Stimulated activated CD4-positive, alpha-beta T cell treated with anti-CD3 and anti-CD28 coated beads, TNF-alpha, amount 100 ng/mL, for 24 hours (primary cell): ENCODE results near the gene TAGLN3.
"Not testable (repeated sequence)": the region's sequence is repeated elsewhere in the genome, so short reads cannot be mapped to it uniquely, and the experiment has no call there.

Experiments
- DNase-seq, 3 experiments: peaks; one replicate each; pipeline ENCODE4 v3.0.0-alpha.2; 2020; ENCODE audit warnings: low read depth in 3 of 3

Gene TAGLN3

DNA sequence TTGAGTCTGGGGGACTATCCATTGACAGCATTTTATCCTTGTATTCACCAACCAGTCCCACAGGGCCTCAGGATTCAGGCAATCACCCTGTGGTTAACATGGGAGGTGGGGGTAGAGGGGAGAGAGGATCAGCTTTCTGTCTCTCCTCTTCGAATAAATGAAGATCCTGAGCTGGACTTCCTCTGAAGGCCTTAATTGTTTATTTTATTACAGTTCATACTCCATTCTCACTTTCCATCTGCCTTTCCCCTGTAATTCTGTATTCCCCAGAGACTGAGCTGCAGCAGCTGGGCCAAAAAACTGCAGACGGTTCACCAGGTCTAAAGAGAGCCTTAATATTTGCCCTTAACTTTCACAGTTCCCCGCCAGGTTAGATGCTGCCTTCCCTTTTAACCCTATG is 11.9 kb downstream of the TAGLN3 start:
- DNase-seq = no peak

GRCh38 chr3:112011376-112011940 is 12.7 kb downstream of the TAGLN3 start:
- no peak for DNase-seq

DNA sequence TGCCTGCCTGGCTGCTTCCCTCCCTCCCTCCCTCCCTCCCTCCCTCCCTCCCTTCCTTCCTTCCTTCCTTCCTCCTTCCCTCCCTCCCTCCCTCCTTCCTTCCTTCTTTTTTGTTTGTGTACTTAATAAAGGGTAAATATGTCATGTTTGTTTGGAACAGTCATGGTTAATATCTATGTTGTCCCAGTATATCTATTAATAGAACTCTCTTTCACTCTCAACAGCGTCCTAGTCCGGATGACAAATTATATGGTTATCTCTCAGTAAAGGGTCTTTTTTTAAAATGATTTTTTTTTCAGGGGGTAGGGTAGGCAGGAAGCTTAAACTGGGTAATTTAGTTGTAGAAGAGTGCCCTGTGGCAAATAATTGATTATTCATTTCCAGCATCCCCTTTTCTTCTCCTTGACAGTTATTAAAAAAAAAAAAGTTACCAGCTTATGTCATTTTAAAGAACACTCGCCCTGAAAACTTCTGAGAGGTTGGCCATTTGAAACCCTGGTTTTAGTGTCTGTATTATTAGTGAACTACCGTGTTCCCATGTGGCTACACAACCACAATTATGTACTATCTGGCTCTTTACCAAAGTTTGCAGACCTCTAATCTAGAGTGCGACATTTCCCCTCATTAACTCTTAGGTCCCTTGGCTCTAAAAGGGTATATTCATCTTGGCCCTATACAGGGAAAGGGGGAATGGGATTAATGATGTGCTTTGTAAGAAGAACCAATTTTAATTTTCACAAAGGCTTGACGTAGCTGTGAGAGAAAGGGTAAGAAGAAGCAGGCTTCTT is 13.7 kb downstream of the TAGLN3 start:
- no peak for DNase-seq

DNA sequence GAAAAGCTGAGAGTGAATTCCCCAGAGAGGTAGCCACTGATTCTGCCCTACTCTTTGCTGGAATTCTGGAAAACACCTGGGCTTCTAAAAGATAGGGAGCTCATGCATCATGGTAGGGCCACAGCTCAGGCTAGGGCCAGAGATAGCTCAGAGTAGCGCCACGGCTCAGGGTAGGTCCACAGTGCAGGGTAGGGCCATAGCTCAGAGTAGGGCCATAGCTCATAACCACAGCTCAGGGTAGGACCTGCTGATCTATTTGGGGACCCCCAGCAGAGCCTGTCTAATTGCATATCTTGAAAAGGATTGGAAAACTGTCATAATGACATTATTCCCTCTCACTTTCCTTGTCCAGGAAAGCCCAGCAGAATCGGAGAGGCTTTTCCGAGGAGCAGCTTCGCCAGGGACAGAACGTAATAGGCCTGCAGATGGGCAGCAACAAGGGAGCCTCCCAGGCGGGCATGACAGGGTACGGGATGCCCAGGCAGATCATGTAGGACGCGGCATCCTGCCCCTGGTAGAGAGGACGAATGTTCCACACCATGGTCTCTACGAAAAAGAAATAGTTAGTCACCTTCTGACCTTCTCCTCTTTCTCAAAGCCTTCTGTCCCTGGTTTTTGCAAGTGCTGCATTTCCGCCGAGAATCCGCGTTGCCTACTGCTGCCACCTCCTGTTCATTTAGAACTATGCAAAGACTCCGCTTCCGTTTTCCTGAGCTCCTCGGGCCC is 14.5 kb downstream of the TAGLN3 start:
- DNase-seq = peak; percentile 15 to 60 (median 26)

GRCh38 chr3:112013784-112014143 is 15.0 kb downstream of the TAGLN3 start:
- no peak for DNase-seq

- no peak for DNase-seq
Measured at GRCh38 chr3:112017091-112017490, 18.4 kb downstream of the TAGLN3 start.

- no peak for DNase-seq
Measured at GRCh38 chr3:112018712-112019111, 20.0 kb downstream of the TAGLN3 start.

DNA sequence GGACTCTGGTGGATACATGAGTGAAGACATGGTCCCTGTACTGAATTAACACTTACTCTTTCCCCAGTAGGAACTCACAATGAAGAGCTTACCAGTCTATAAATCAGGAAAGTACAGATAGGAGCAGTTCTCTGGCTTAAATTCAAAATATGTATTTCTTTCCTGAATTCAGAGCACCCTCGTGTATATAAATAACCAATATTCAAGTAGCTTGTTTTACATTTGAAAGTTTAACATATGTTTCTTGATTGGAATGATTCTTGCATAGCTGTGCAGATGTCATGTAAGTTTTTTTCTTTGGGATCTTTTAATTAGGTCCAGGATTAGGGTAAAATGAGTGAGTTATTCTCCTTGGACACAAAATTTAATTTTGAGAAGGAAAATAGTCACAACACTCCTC is 21.0 kb downstream of the TAGLN3 start:
- no peak for DNase-seq

GRCh38 chr3:112020674-112021085 is 22.0 kb downstream of the TAGLN3 start:
- no peak for DNase-seq

- DNase-seq = no peak
Measured at GRCh38 chr3:112027142-112027541, 28.4 kb downstream of the TAGLN3 start.

DNA sequence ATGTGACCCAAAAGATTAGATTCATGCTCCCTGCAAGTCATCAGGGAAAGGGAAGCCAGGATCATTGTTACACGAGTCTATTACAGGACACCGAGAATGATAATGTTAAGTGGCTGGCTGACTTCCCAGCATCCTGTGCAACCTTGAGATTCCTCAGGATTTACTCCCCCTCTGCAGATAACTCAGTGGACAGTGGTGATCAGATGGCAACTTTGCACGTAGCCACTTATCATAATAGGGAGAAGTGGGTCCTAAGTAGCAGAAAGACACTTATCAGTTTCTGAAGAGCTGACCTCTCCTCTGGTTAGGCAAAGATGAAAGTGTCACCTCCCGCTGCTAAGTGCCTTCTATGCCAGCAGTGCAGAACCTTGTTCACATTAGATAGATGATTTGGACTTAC is 29.1 kb downstream of the TAGLN3 start:
- no peak for DNase-seq

DNA sequence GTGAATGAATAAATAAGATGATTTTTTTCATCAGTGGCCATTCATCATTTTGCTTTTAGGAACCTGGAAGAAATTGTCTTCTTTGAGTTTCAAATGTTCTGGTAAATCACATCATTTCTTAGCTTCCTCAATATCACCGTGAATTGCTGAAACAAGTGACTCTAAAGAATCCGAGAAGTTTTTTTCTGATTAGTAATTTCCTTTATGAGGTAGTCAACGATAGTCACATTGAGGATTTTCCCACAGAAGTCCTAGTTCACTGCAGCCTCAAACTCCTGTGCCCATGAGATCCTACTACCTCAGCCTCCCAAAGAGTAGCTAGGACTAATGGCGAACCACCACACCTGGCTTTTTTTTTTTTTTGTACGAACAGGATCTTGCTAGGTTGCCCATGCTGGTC is 32.2 kb downstream of the TAGLN3 start:
- no peak for DNase-seq

DNA sequence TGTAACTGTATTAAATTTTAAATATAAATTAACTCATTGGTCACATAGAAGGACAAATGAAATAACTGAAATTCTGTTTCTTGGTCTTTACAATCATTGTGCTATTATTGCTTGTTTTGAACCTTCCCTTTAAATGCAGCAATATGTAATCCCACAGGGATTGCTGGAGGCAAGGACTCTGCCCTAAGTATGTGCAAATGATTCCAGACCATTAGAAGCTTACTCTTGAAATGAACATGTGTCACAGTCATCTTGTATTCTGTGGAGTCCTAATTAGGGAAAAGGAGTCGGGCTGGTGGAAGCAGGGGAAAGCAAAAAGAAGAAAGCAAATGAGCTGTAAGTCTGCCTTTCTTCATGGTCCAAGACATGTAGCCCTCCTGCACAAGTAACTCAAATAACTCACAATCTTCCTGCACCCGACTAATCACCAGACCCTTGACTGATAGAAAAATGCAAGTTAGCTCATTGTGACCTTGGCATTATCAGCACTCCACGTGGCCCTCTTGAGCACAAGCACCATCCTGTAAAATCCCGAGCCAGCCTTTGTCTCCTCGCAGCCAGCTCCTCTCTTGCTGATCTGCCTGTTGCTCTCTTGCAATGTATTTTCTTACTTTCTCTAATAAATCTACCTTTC is 33.5 kb downstream of the TAGLN3 start:
- no peak for DNase-seq

- DNase-seq = no peak
Measured at GRCh38 chr3:112034436-112034835, 35.7 kb downstream of the TAGLN3 start, which contains the start of gene TMPRSS7. Gene TMPRSS7, plus strand, starts transcription at chr3:112034736. Its CDS starts 110 bp downstream, at chr3:112034846.

DNA sequence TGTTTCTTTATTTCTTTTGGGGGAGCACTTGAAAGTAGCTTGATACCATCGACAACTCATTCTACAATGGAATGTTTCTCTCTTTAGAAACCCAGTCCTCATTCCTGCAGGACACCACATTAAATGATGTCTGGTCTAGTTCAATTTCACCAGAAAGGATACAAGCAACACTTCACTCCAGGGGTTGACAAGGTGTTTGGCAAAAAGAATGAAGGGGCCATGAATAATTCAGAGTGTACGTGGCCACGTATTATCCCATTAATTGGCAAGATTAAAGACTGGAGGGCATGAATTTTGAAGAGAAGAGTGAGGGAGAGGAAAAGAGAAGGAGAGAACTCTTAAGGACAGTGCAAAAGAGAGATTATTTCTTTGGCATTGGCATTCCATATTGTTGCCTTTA is 36.5 kb downstream of the TAGLN3 start:
- no peak for DNase-seq

GRCh38 chr3:112037194-112037593 is 38.5 kb downstream of the TAGLN3 start:
- not testable (repeated sequence) for DNase-seq

DNA sequence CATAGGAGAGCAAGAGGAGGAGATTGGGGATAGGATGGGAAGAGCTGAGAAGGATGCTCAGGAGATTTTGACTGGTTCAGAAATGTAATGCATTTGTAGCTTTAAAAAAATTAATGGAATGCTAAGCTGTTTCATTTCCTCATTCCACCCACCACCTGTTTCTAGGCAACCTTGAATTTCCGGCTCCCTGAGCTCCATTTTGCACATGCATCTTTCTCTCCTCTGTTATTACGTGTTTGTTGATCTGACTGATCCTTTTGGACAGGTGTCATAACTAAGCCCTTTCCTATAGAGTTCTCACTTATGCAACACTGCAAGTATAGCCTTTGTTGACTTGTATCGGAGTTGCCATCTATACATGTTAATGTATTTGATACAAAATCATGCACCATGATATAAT is 40.1 kb downstream of the TAGLN3 start:
- no peak for DNase-seq

DNA sequence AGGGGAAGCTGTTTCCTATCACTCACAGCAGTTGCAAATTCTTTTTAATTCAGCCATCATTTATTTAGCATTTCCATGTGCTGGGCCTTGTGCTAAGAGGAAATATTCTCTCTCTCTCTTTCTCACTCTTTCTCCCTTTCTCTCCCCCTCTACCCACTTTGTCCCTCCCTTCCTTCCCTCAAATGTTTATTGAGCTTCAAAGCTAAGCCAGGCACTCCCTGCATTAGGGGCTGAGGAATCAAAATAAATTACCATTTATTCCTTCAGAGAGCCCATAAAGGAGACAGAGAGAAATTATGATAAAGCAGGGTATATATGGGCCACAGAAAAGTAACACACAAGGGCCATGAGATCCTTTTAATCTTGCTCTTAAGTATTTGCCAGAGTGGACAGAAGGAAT is 42.6 kb downstream of the TAGLN3 start:
- DNase-seq = no peak

DNA sequence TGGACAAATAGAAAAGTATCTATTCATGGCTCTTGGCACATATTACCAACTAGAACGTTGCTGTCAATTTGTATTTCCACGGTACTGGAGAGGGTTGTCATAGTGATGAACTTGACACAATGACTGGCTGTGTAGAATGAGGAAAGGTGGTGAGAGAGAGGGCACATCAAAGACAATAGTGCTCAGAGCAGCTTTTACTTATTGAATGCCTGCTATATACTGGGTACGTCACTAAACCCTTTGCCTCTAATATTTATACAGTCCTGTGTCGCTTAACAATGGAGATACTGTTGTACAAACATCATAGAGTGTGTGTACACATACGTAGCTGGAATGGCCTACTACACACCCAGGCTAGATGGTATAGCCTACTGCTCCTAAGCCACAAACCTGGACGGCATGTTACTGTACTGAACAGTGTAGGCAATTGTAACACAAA is 44.1 kb downstream of the TAGLN3 start:
- no peak for DNase-seq

DNA sequence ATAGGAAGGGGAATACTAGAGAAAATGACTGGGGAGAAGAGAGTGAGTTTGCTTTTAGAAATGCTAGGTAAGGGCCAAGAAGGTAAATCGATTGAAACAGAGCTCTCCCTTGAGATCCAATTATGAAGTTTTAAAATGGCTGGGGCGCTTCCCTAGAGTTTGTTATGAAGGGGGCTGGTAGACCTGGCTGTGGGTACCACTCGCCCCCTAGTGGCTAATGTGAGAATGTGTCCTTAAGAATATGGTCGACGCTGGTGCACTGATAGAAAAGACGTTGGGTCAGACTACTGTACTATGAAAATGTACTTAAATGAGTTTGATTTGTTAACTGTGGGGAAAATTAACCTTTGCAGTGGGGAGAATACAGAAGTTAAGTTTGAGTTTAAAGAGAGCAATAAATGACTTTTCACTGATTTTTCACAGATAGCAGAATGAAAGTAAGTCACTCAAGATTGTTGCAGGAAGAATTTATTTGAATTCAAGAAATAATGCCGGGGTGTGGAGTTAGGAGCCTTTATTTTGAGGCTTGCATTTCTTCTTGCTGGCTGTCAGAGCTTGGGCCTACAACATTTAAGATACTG is 45.0 kb downstream of the TAGLN3 start:
- peak; percentile 12 to 36 (median 17) for DNase-seq

DNA sequence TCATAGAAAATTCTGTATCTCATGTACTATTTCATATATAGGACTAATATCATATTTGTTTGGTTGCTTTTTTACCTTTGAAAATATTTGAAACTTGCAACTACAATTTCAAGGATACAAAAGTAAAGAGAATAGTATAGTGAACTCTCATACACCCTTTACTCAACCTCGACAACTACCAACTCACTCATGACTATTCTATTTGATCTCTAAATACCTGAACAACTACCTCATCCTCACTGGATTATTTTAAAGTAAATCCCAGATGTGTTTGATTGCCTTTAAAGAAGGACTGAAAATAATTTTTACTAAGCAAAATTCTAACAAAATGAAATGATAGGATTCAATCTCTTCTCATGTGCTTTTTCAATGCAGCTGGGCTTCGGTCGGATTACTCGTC is 47.9 kb downstream of the TAGLN3 start:
- no peak for DNase-seq

GRCh38 chr3:112047264-112047663 is 48.5 kb downstream of the TAGLN3 start:
- no peak for DNase-seq
